SH-SY5Y (cell line): Measurements from ENCODE around the gene THAP5.

Source experiments
- GATA2 ChIP-seq: IDR thresholded peaks from 2 replicates; pipeline ENCODE4 v1.6.1; 2011; ENCODE audit warnings: mild to moderate bottlenecking, low read depth, low read length
- GATA3 ChIP-seq: IDR thresholded peaks from 2 replicates; pipeline ENCODE4 v1.6.1; 2011; ENCODE audit warnings: low read depth, mild to moderate bottlenecking, low read length, moderate library complexity

THAP5 gene

GRCh38 chr7:108522780-108523179 is 46.7 kb downstream of the THAP5 start:
- TF ChIP-seq GATA3: no peak
- no peak for TF ChIP-seq GATA2

- TF ChIP-seq GATA2: no peak
- no peak for TF ChIP-seq GATA3
These were observed 51.6 kb downstream of the THAP5 start for GRCh38 chr7:108517951-108518350.

- TF ChIP-seq GATA2 (no peak), GATA3 (no peak)
These were observed 53.9 kb downstream of the THAP5 start for GRCh38 chr7:108515630-108516029.

- no peak for TF ChIP-seq GATA3
- no peak for TF ChIP-seq GATA2
These were observed 54.5 kb downstream of the THAP5 start for GRCh38 chr7:108515013-108515412.
